HepG2 (cell line): ENCODE results near the gene SERHL2. TPM values are rescaled to one million over a fixed set of nuclear protein-coding genes. Genes with fewer than 3 reads are reported as not detected.

Source experiments
- CAMTA2 ChIP-seq: sonication (generic); formaldehyde crosslinking; IDR thresholded peaks from 2 replicates; pipeline ENCODE4 v1.4.0; 2020; ENCODE audit warnings: mild to moderate bottlenecking, missing genetic modification reagents, borderline replicate concordance
- EED ChIP-seq: sonication (generic); formaldehyde crosslinking; IDR thresholded peaks from 2 replicates; pipeline ENCODE4 v1.5.0; 2020; ENCODE audit warnings: mild to moderate bottlenecking, missing genetic modification reagents
- FOXA1 ChIP-seq, 2 experiments: fragments of 450-650 bp in 1 of 2; sonication (generic) in 1 of 2; formaldehyde crosslinking in 1 of 2; IDR thresholded peaks; 2 replicates each; pipeline versions ENCODE4 v1.4.0 to v1.6.1; 2016 to 2020; ENCODE audit warnings: missing genetic modification reagents in 1 of 2
- FOXC1 ChIP-seq: sonication (generic); formaldehyde crosslinking; IDR thresholded peaks from 2 replicates; pipeline ENCODE4 v1.8.0; 2022; ENCODE audit warnings: mild to moderate bottlenecking, missing genetic modification reagents, borderline replicate concordance
- PITX1 ChIP-seq: sonication (generic); formaldehyde crosslinking; IDR thresholded peaks from 2 replicates; pipeline ENCODE4 v1.5.1; 2020; ENCODE audit warnings: mild to moderate bottlenecking, missing genetic modification reagents
- SNAI1 ChIP-seq: sonication (generic); formaldehyde crosslinking; IDR thresholded peaks from 2 replicates; pipeline ENCODE4 v1.5.0; 2020; ENCODE audit warnings: mild to moderate bottlenecking, missing genetic modification reagents, borderline replicate concordance
- SRSF9 ChIP-seq: fragments of 200-400 bp; formaldehyde crosslinking; IDR thresholded peaks from 2 replicates; pipeline ENCODE4 v1.6.1; 2018; ENCODE audit warnings: borderline replicate concordance, mild to moderate bottlenecking, low read depth, low read length; ENCODE audit not compliant: insufficient read depth, poor library complexity, severe bottlenecking
- ZNF20 ChIP-seq: sonication (generic); formaldehyde crosslinking; IDR thresholded peaks from 2 replicates; pipeline ENCODE4 v1.4.0; 2020; ENCODE audit warnings: mild to moderate bottlenecking, moderate library complexity, missing genetic modification reagents
- ZNF510 ChIP-seq: sonication (generic); formaldehyde crosslinking; IDR thresholded peaks from 2 replicates; pipeline ENCODE4 v1.4.0; 2020; ENCODE audit warnings: low read depth, mild to moderate bottlenecking, missing genetic modification reagents
- ZNF577 ChIP-seq: sonication (generic); formaldehyde crosslinking; IDR thresholded peaks from 2 replicates; pipeline ENCODE4 v1.4.0; 2020; ENCODE audit warnings: mild to moderate bottlenecking, low read depth, missing genetic modification reagents, borderline replicate concordance
- ZNF773 ChIP-seq: sonication (generic); formaldehyde crosslinking; IDR thresholded peaks from 2 replicates; pipeline ENCODE4 v1.4.0; 2020; ENCODE audit warnings: missing genetic modification reagents, borderline replicate concordance
- polyA plus RNA-seq, 8 experiments: library from polyadenylated mRNA; depleted of rRNA in 3 of 8; stranded (reverse) in 7 of 8; unstranded in 1 of 8; fragments of >200 nt; fragmentation: Illumina TruSeq in 4 of 8; extraction: Trizol in 4 of 8; gene quantifications; 2 replicates each; pipeline versions ENCODE4 v1.2.1 to v1.2.3, GENCODE V29; 2011 to 2016; ENCODE audit warnings: low read depth in 4 of 8, missing spikeins in 1 of 8, mixed read lengths in 1 of 8; ENCODE audit not compliant: insufficient read depth in 1 of 8
- total RNA-seq, 5 experiments: library from RNA; depleted of rRNA; stranded (reverse); fragments of >200 nt; fragmentation: Illumina TruSeq; extraction: Trizol; gene quantifications; 2 replicates each; pipeline ENCODE4 v1.2.3, GENCODE V29; 2016; ENCODE audit warnings: low read depth in 1 of 5
- TF ChIP-seq, protein P1 (sequence below): sonication (generic); formaldehyde crosslinking; IDR thresholded peaks from 2 replicates; pipeline ENCODE4 v1.4.0; 2020; ENCODE audit warnings: missing genetic modification reagents
- TF ChIP-seq, protein P2 (sequence below): sonication (generic); formaldehyde crosslinking; IDR thresholded peaks from 2 replicates; pipeline ENCODE4 v1.4.0; 2020; ENCODE audit warnings: mild to moderate bottlenecking, missing genetic modification reagents, borderline replicate concordance
- TF ChIP-seq, protein P3 (sequence below): sonication (generic); formaldehyde crosslinking; IDR thresholded peaks from 2 replicates; pipeline ENCODE4 v1.4.0; 2020; ENCODE audit warnings: missing genetic modification reagents
- TF ChIP-seq, protein P4 (sequence below), 2 experiments: sonication (generic) in 1 of 2; formaldehyde crosslinking in 1 of 2; IDR thresholded peaks; 2 replicates each; pipeline versions ENCODE4 v1.4.0 to v1.6.1; 2018 to 2020; ENCODE audit warnings: missing genetic modification reagents in 2 of 2, borderline replicate concordance in 1 of 2, low read depth in 1 of 2, mild to moderate bottlenecking in 1 of 2, missing biosample characterization in 1 of 2
- TF ChIP-seq, protein P5 (sequence below): fragments of 450-650 bp; IDR thresholded peaks from 2 replicates; pipeline ENCODE4 v1.6.1; 2017; ENCODE audit warnings: mild to moderate bottlenecking

The SERHL2 gene
- total and polyA plus RNA-seq, 2 of the 13 experiments (the other 11 are each of a cell fraction or from before 2014, with no cell fraction given) = 1.0 to 1.8 TPM

DNA sequence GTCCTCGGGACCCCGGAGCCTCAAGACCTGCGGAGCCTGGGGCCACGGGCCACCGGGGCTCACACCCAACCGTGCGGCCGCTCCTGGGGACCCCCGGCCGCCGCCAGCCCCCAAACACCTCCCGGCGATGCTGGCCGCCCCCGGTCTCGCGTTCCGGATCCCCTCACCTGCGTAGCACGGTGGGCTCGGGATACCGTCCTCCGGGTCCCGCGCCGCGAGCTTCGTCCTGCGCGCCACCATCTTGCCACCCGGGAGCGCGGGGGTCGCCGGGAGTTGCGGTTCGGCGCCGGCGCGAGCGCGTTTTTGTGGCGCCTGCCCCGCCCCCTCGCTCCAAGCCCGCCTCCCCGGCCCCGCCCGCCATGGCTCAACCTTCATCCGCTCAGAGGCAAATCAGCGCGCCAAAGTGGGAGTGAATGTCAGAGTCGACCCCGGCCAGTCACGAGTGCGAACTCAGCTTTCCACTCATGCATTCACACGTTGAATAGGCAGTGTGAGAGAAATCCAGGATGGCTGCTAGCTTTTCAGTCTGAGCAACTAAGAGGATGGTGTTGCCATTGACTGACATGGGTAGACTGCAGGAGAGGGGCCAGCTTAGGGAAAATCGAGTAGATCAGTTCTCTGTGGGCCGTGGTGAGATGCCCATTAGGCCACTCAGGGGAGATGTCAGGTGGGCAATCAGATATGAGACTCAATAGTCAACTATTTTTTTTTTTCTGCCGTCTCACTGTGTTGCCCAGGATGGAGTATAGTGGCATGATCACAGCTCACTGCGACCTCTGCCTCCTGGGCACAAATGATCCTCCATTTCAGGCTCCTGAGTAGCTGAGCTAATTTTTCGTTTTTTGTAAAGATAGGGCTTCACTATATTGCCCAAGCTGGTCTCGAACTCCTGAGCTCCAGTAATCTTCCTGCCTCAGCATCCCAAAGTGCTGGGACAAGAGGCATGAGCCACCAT lies 28.3 kb downstream of the SERHL2 start (continued):
- TF ChIP-seq, protein P1, sequence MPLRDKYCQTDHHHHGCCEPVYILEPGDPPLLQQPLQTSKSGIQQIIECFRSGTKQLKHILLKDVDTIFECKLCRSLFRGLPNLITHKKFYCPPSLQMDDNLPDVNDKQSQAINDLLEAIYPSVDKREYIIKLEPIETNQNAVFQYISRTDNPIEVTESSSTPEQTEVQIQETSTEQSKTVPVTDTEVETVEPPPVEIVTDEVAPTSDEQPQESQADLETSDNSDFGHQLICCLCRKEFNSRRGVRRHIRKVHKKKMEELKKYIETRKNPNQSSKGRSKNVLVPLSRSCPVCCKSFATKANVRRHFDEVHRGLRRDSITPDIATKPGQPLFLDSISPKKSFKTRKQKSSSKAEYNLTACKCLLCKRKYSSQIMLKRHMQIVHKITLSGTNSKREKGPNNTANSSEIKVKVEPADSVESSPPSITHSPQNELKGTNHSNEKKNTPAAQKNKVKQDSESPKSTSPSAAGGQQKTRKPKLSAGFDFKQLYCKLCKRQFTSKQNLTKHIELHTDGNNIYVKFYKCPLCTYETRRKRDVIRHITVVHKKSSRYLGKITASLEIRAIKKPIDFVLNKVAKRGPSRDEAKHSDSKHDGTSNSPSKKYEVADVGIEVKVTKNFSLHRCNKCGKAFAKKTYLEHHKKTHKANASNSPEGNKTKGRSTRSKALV (CRISPR knock-in tag) = no peak
- TF ChIP-seq SNAI1 = no peak
- TF ChIP-seq EED (CRISPR knock-in tag) = no peak
- TF ChIP-seq, protein P2, sequence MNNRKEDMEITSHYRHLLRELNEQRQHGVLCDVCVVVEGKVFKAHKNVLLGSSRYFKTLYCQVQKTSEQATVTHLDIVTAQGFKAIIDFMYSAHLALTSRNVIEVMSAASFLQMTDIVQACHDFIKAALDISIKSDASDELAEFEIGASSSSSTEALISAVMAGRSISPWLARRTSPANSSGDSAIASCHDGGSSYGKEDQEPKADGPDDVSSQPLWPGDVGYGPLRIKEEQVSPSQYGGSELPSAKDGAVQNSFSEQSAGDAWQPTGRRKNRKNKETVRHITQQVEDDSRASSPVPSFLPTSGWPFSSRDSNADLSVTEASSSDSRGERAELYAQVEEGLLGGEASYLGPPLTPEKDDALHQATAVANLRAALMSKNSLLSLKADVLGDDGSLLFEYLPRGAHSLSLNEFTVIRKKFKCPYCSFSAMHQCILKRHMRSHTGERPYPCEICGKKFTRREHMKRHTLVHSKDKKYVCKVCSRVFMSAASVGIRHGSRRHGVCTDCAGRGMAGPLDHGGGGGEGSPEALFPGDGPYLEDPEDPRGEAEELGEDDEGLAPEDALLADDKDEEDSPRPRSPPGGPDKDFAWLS = no peak
- no peak for TF ChIP-seq ZNF510
- TF ChIP-seq ZNF20 (CRISPR knock-in tag) = no peak
- no peak for TF ChIP-seq SRSF9
- no peak for TF ChIP-seq FOXA1 (IDR thresholded peaks at IDR 0.05)
- TF ChIP-seq FOXA1 (CRISPR knock-in tag; IDR thresholded peaks at IDR 0.05) = no peak
- TF ChIP-seq FOXC1 = 0 out of 2 replicates have a peak, but pooled peaks have one; percentile 20
- TF ChIP-seq CAMTA2 = no peak
- TF ChIP-seq, protein P3, sequence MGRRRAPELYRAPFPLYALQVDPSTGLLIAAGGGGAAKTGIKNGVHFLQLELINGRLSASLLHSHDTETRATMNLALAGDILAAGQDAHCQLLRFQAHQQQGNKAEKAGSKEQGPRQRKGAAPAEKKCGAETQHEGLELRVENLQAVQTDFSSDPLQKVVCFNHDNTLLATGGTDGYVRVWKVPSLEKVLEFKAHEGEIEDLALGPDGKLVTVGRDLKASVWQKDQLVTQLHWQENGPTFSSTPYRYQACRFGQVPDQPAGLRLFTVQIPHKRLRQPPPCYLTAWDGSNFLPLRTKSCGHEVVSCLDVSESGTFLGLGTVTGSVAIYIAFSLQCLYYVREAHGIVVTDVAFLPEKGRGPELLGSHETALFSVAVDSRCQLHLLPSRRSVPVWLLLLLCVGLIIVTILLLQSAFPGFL (CRISPR knock-in tag) = no peak
- TF ChIP-seq PITX1 (CRISPR knock-in tag) = no peak
- no peak for TF ChIP-seq ZNF773 (CRISPR knock-in tag)
- TF ChIP-seq ZNF577 (CRISPR knock-in tag) = no peak
- TF ChIP-seq, protein P4, sequence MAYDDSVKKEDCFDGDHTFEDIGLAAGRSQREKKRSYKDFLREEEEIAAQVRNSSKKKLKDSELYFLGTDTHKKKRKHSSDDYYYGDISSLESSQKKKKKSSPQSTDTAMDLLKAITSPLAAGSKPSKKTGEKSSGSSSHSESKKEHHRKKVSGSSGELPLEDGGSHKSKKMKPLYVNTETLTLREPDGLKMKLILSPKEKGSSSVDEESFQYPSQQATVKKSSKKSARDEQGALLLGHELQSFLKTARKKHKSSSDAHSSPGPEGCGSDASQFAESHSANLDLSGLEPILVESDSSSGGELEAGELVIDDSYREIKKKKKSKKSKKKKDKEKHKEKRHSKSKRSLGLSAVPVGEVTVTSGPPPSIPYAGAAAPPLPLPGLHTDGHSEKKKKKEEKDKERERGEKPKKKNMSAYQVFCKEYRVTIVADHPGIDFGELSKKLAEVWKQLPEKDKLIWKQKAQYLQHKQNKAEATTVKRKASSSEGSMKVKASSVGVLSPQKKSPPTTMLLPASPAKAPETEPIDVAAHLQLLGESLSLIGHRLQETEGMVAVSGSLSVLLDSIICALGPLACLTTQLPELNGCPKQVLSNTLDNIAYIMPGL (CRISPR knock-in tag; IDR thresholded peaks at IDR 0.05; ENCODE audit: borderline replicate concordance in 1 of 2, low read depth in 1 of 2) = peak in 1 of 2 experiments; percentile 15; a peak in 1 of 4 replicates
- TF ChIP-seq, protein P5, sequence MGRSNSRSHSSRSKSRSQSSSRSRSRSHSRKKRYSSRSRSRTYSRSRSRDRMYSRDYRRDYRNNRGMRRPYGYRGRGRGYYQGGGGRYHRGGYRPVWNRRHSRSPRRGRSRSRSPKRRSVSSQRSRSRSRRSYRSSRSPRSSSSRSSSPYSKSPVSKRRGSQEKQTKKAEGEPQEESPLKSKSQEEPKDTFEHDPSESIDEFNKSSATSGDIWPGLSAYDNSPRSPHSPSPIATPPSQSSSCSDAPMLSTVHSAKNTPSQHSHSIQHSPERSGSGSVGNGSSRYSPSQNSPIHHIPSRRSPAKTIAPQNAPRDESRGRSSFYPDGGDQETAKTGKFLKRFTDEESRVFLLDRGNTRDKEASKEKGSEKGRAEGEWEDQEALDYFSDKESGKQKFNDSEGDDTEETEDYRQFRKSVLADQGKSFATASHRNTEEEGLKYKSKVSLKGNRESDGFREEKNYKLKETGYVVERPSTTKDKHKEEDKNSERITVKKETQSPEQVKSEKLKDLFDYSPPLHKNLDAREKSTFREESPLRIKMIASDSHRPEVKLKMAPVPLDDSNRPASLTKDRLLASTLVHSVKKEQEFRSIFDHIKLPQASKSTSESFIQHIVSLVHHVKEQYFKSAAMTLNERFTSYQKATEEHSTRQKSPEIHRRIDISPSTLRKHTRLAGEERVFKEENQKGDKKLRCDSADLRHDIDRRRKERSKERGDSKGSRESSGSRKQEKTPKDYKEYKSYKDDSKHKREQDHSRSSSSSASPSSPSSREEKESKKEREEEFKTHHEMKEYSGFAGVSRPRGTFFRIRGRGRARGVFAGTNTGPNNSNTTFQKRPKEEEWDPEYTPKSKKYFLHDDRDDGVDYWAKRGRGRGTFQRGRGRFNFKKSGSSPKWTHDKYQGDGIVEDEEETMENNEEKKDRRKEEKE = no peak
